ENCODE data around the gene LIN52.

Gene LIN52

DNA sequence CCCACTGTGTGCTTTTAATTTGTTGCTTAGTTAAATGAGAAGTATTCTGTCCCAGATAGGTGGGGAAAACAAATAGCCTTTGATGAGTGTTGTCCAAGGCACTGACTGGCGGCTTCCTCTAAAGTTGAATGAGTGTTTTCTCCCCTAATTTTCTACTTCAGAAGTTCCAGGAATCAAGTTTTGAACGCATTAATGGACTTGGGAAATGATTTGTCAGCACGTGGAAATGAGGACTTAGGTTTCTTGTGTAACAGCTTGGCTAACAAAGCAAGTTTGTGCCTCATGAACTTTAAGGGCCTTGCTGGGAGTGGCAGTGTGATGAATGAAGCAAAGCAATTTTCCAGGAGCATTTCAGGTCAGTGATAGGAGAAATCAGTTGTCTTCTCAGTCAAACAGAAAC lies 56.9 kb downstream of the LIN52 start:
- Mint-ChIP-seq H3K9me3 (no peaks in the 10 kb centered on the region), H3K27me3 (no peaks in the 10 kb centered on the region), H3K27ac (no peak overlapping the region), H3K4me1 (peaks cover 9% of the 10 kb centered on the region), H3K4me3 (no peak overlapping the region), H3K36me3 (peaks cover 6% of the 10 kb centered on the region)

DNA sequence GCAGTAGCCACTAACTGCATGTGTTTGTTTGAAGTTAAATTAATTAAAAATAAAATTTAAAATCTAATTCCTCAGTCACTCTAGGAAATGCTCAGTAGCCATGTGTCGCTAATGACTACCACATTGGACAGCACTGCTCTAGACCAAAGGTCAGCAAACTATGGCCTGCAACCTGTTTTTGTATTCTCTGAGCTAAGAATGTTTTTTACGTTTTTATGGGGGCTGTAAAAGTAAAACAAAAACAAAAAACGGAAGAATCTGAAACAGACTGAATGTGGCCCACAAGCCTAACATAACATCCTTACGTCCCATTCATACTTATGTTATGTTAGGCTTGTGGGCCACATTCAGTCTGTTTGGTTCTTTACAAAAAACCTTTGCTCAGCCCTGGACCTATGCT lies 57.8 kb downstream of the LIN52 start:
- Mint-ChIP-seq H3K27ac (no peak overlapping the region), H3K4me1 (peaks cover 11% of the 10 kb centered on the region), H3K4me3 (no peak overlapping the region), H3K27me3 (no peaks in the 10 kb centered on the region), H3K9me3 (no peaks in the 10 kb centered on the region), H3K36me3 (peaks cover 10% of the 10 kb centered on the region)

DNA sequence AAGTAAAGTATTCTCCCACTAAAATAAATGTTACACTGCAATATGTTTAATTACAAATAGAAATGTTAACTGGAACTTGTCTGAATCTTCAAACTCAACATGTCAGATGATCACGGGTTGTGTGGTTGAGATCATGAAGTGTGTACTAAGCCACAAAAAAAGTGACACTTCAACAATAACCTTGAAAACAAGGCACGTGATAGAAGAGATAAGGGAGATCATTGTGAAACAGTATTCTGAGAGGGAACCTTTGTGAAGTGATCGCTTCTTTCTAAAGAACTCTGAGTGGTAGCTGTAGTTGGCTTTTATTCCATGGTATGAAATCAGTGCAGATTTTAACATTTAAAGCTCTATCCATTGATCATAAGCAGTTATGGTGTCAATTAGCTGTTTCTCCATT lies 60.0 kb downstream of the LIN52 start:
- H3K9me3 Mint-ChIP-seq = no peaks in the 10 kb centered on the region
- no peaks in the 10 kb centered on the region for H3K27me3 Mint-ChIP-seq
- H3K4me3 Mint-ChIP-seq = no peak overlapping the region
- H3K27ac Mint-ChIP-seq = no peak overlapping the region
- peaks cover 13% of the 10 kb centered on the region for H3K36me3 Mint-ChIP-seq
- H3K4me1 Mint-ChIP-seq = peaks cover 13% of the 10 kb centered on the region

DNA sequence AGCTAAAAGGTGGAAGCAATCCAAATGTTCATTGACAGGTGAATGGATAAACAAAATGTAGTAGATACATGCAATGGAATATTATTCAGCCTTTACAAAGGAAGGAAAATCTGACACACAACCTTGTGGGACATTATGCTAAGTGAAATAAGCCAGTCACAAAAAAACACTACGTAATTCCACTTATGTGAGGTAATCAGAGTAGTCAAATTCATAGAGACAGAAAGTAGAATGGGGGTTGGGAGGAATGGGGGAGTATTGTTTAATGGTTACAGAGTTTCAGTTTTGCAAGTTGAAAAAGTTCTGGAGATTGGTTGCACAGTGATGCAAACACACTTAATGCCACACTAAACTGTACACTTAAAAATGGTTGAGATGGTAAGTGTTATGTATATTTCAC lies 62.8 kb downstream of the LIN52 start:
- no peaks in the 10 kb centered on the region for H3K9me3 Mint-ChIP-seq
- no peak overlapping the region for H3K27ac Mint-ChIP-seq
- H3K4me3 Mint-ChIP-seq = no peak overlapping the region
- peaks cover 13% of the 10 kb centered on the region for H3K4me1 Mint-ChIP-seq
- no peaks in the 10 kb centered on the region for H3K27me3 Mint-ChIP-seq
- peaks cover 16% of the 10 kb centered on the region for H3K36me3 Mint-ChIP-seq

DNA sequence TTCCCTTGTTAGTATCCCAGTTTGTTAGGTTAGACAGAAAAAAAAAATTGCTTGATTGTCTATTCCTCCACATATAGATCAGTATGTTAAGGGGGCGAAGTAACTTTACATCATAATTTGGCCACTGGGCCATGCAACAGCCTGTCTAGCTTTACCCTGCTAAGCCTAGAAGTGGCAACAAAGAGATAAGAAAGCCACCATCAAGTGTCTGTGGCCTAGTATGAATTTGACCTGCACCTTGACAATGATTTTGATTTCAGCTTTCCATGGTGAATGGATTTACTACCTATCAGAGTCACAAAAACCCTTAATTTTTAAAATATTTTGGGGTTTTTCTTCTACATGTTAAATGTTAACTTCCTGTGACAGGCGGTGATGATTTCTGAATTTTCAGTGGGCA lies 63.9 kb downstream of the LIN52 start:
- Mint-ChIP-seq H3K27ac (no peak overlapping the region), H3K36me3 (peaks cover 16% of the 10 kb centered on the region), H3K4me1 (peaks cover 13% of the 10 kb centered on the region), H3K27me3 (no peaks in the 10 kb centered on the region), H3K9me3 (no peaks in the 10 kb centered on the region), H3K4me3 (no peak overlapping the region)

DNA sequence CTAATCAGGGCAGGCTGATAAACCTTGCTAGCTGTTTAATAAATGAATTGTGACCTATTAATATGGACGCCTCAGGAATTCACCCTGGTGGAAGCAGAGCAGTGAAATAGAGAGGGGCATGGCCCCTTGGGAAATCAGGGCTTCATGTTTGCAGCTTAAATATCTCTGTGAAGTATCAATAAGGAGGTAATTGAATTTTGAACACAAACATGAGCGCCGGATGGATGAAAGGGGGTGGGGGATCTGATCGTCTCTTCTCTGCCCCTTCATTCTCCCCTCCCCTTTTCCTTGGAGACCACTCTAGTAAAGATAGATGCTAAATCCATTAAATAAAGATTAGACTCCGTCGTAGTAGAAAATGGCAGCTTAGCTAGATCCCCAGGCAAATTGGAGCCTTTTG lies 70.5 kb downstream of the LIN52 start:
- Mint-ChIP-seq H3K4me3 (no peak overlapping the region), H3K9me3 (no peaks in the 10 kb centered on the region), H3K36me3 (peaks cover 3% of the 10 kb centered on the region), H3K27me3 (no peaks in the 10 kb centered on the region), H3K4me1 (no peaks in the 10 kb centered on the region), H3K27ac (no peak overlapping the region)

DNA sequence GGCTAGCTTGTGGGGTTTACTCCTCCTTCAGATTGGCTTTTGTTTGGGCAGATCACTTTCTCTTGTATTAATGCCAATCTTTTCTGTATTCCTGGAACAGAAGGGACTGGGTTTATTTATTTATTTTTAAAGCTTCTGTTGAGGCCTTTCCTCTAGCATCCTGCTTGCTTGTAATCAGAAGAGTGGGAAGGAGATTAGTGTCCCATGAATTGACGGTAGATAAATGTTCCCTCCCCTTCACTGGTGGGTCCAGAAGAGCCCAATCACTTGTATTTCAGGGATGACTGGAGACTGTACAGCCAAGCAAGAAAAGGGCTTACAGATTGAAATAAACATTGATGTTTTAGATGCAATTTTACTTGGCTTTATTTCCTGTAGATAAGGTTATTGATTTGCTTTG lies 71.0 kb downstream of the LIN52 start:
- no peaks in the 10 kb centered on the region for H3K9me3 Mint-ChIP-seq

DNA sequence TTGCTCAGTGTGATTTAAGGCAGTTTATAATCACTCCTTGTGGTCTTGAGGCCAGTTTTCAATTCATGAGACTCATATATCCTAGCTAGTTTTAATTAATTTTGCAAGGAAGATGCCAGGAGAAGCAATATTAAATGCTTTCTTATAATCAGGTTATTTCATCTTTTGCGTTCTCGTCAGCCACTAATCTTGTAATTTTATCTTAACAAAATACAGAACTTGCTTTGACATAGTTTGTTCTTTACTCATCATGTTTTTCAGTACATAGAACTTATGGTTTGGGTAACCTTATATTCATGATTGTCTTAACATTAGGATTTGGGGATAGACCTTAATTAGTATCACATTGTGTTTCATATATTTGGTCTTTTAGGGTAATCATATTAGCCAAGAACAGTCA lies 76.0 kb downstream of the LIN52 start:
- Mint-ChIP-seq H3K36me3 (peaks cover 5% of the 10 kb centered on the region), H3K27ac (no peak overlapping the region), H3K4me3 (no peak overlapping the region), H3K9me3 (no peaks in the 10 kb centered on the region), H3K27me3 (no peaks in the 10 kb centered on the region), H3K4me1 (no peaks in the 10 kb centered on the region)

More for the DNA sequence above, 71.0 kb downstream of the LIN52 start:
- Mint-ChIP-seq H3K4me3 (no peak overlapping the region), H3K27ac (no peak overlapping the region), H3K4me1 (no peaks in the 10 kb centered on the region), H3K36me3 (peaks cover 3% of the 10 kb centered on the region), H3K27me3 (no peaks in the 10 kb centered on the region)

DNA sequence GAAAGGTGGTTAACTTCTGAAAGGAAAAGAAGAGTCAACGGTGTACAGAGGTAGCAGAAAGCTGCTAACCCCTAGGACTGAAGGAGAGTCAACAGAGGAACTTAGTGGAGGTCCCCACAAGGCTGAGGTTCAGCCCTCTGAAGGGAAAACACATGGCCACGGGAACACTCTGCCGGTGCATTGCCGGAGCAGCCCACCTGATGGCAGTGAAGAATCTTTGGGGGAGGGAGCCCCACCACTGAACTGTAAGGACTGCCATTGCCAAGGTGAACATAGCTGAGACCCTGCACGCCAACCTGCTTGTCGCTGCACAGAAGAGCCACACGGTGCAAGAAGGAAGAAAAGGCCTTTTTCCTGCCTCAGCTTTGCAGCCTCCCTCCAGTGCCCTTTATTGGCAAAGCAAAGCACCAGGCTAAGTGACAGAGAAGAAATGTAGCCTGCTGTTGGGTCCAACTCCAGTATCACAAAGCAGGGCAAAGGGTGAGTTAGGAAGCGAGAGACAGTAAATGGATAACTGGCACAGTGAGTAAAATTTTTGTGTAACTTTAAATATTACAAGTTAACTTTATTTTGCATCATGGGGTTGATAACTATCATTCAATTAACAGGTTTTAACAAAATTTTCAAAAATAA lies 76.9 kb downstream of the LIN52 start:
- H3K4me1 Mint-ChIP-seq = no peaks in the 10 kb centered on the region
- H3K9me3 Mint-ChIP-seq = no peaks in the 10 kb centered on the region
- peaks cover 5% of the 10 kb centered on the region for H3K36me3 Mint-ChIP-seq
- H3K27ac Mint-ChIP-seq = no peak overlapping the region
- no peak overlapping the region for H3K4me3 Mint-ChIP-seq
- no peaks in the 10 kb centered on the region for H3K27me3 Mint-ChIP-seq

DNA sequence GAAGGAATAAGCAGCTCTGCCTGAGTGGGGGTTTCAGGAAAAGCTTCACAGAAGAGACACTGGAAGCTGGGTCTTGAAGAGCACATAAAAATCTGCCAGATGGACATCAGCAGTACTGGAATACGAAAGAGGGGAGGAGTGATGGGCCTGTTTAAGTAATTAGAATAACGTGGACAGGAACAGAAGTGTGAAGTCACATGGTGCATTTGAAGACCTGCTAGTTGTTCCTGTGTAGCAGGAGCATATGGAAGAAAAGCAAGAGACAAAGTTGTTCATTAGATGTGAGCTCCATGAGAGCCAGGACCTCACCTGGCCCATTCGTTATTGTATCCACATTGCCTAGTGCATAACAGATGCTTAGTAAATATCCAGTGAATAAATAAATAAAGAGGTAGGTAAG lies 85.2 kb downstream of the LIN52 start:
- no peaks in the 10 kb centered on the region for H3K27me3 Mint-ChIP-seq
- H3K4me1 Mint-ChIP-seq = no peaks in the 10 kb centered on the region
- no peaks in the 10 kb centered on the region for H3K9me3 Mint-ChIP-seq
- H3K4me3 Mint-ChIP-seq = no peak overlapping the region
- no peak overlapping the region for H3K27ac Mint-ChIP-seq
- peaks cover 10% of the 10 kb centered on the region for H3K36me3 Mint-ChIP-seq

DNA sequence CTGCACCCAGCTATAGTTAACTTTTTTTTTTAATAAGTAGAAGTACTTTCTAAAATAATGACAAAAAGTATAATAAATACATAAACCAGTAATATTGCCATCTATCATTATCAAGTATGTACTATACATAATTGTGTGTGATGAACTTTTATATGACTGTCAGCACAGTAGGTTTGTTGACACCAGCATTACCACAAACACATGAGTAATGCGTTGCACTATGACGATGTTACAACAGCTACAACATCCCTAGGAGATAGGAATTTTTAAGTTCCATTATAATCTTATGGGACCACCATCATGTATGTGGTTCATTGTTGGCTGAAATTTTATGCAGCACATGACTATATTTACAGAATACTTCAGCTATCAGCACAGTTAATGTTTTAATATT lies 91.6 kb downstream of the LIN52 start:
- no peaks in the 10 kb centered on the region for H3K27me3 Mint-ChIP-seq
- no peak overlapping the region for H3K4me3 Mint-ChIP-seq
- H3K27ac Mint-ChIP-seq = no peak overlapping the region
- peaks cover 3% of the 10 kb centered on the region for H3K36me3 Mint-ChIP-seq
- no peaks in the 10 kb centered on the region for H3K4me1 Mint-ChIP-seq
- H3K9me3 Mint-ChIP-seq = no peaks in the 10 kb centered on the region

DNA sequence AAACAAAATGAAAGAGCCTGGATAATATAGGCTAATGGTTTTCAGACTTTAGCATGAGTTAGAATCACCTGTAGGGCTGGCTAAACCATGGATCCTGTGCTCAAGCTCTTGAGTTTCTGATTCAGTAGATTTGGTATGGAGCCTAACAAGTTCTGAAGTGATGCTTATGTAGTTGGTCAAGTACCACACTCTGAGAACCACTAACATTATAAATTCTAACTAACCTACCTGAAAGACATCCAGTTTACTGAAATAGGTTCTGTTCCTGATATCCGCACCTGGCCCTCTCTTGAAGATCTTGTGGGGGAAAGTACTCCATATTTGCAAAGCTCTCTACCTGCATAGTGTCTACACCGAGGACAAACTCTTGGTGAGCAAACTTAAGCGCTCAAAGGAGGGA lies 95.1 kb downstream of the LIN52 start:
- Mint-ChIP-seq H3K4me3 (no peak overlapping the region), H3K9me3 (no peaks in the 10 kb centered on the region), H3K27ac (no peak overlapping the region), H3K4me1 (no peaks in the 10 kb centered on the region), H3K27me3 (no peaks in the 10 kb centered on the region), H3K36me3 (peaks cover 12% of the 10 kb centered on the region)

DNA sequence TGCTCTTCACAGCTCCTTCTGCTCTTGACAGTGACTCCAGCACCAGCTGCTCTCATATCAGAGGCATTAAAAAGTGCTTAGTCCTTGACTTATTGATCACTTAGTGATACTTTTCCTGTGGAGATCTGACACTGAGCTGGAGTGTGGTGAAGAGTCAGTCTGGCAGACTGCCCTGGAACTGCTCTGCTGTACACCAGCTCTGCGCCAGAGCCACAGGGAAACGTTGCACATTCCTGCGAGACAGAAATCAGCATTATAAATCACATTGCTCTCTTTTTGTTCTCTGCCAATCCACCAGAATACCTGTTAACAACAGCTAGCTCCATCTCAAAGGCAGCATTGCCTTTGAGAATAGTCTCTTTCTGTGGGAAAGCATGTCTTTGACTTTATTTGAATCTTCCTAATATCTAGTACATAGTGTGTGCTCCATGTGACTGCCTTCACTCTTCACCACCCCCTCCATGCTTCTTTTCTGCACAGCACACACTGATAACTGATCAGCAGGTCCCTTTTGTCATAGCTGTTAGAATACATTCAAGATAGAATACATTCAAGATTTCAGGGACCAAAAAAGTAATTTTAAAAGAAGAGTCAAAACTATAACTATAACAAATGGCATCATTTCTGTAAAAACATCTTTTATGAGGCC lies 106.3 kb downstream of the LIN52 start:
- Mint-ChIP-seq H3K4me1 (no peaks in the 10 kb centered on the region), H3K27ac (no peak overlapping the region), H3K4me3 (no peak overlapping the region), H3K9me3 (no peaks in the 10 kb centered on the region), H3K27me3 (no peaks in the 10 kb centered on the region), H3K36me3 (peaks cover 10% of the 10 kb centered on the region)

DNA sequence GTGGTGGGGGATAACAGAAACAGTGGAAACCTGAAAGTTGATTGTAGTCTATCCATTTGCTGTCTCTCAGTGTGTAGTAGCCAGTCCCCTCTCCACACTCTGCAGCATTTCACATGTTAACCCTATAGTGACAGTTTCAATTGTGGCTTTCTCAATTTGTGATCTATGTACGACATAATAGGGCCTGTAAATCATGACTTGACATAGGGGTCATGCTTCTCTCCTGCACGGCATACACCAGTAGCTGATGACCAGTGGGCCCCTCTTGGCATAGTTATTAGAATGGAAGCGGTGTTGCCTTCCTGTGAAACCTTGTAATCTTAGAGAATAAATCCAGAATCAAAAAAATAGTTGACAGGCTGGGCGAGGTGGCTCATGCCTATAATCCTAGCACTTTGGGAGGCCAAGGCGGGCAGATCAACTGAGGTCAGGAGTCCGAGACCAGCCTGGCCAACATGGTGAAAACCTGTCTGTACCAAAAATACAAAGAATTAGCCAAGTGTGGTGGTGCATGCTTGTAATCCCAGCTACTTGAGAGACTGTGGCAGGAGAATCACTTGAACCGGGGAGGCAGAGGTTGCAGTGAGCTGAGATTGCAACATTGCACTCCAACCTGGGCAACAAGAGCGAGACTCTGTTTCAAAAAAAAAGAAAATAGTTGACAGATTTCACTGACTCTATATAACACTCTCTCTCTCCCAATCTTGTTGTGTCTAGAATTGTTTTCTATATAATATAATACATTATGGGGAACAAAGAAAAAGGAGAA lies 109.9 kb downstream of the LIN52 start:
- no peaks in the 10 kb centered on the region for H3K9me3 Mint-ChIP-seq
- H3K27me3 Mint-ChIP-seq = no peaks in the 10 kb centered on the region
- H3K4me3 Mint-ChIP-seq = no peak overlapping the region
- no peaks in the 10 kb centered on the region for H3K4me1 Mint-ChIP-seq
- H3K36me3 Mint-ChIP-seq = peaks cover 14% of the 10 kb centered on the region
- H3K27ac Mint-ChIP-seq = no peak overlapping the region

DNA sequence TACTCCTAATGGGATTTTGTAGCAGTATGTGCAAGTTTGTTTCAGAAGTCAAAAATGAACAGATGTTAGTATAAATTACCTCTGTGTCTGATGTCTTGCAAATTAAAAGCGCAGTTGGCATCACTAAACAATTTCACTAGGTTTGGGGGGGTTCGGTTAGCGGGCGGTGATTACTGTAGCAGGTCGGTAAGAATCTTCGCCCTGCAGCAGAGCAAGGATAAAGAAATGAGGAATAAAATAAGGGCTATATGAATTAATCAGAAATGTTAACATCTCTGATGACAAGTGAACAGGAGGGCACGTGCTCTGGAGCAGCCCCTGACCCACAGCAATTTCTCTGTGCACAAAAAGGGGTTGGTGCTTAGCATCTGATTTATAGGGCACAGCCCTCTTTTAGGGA lies 110.9 kb downstream of the LIN52 start:
- no peaks in the 10 kb centered on the region for H3K4me1 Mint-ChIP-seq
- peaks cover 15% of the 10 kb centered on the region for H3K36me3 Mint-ChIP-seq
- H3K9me3 Mint-ChIP-seq = no peaks in the 10 kb centered on the region
- no peak overlapping the region for H3K27ac Mint-ChIP-seq
- no peak overlapping the region for H3K4me3 Mint-ChIP-seq
- no peaks in the 10 kb centered on the region for H3K27me3 Mint-ChIP-seq

DNA sequence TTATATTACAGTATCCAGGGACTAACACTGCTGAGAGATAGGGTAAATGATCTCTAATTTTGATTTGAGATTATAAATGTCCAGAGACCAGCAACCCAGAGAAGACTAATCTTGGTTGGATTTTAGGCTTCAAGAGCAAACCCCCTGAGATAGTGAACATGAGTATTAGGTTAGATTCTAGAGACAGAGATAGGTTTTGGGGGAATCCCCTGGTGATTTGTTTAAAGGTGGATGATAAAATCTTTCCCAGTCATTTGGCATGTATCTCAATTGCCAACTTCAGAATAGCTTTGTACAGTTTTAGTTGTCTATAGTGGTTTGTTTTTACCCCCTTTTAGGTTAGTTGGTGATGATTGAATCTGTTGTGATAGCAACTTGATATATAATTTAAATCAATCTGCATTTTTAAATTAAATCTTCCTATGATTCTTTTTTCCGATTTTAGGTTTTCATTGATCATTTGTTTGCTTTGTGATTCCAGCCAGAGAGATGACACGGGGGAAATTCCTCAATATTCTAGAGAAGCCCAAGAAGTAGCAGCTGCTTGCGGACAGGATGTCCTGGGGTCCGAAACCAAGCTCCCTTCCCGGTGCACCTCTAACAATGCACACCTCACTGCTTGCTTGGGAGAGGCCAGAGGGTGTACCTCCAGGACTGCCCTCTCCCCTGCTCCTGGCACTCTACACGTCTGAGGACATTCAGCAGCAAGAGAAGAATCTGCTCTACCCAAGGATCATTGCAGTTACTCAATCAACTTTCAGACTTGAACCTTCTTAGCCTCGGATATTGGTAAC lies 113.9 kb downstream of the LIN52 start:
- Mint-ChIP-seq H3K36me3 (peaks cover 15% of the 10 kb centered on the region), H3K27ac (no peak overlapping the region), H3K4me3 (no peak overlapping the region), H3K9me3 (no peaks in the 10 kb centered on the region), H3K27me3 (no peaks in the 10 kb centered on the region), H3K4me1 (no peaks in the 10 kb centered on the region)

All from activated naive CD4-positive, alpha-beta T cell treated with anti-CD3 and anti-CD28 coated beads, Interleukin-2, amount 50 U/mL, for 24 hours (primary cell).